Parathyroid adenoma (tissue), 2 donors: ENCODE measurements around the gene RNF126.

ENCODE experiments used
- H2AFZ ChIP-seq: fragments of 300-600 bp; sonication (generic); one replicate; pipeline ENCODE4 v1.7.0; 2017; ENCODE audit warnings: antibody characterized with exemption, mild to moderate bottlenecking
- H3K27ac ChIP-seq: fragments of 300-600 bp; sonication (generic); one replicate; pipeline ENCODE4 v1.7.0; 2017
- H3K27me3 ChIP-seq: fragments of 300-600 bp; sonication (generic); one replicate; pipeline ENCODE4 v1.7.0; 2017; ENCODE audit warnings: low read length; ENCODE audit not compliant: control insufficient read depth, insufficient read depth
- H3K36me3 ChIP-seq: fragments of 300-600 bp; sonication (generic); one replicate; pipeline ENCODE4 v1.7.0; 2017; ENCODE audit warnings: low read length; ENCODE audit not compliant: control insufficient read depth, insufficient read depth
- H3K4me1 ChIP-seq: fragments of 300-600 bp; sonication (generic); one replicate; pipeline ENCODE4 v1.7.0; 2017; ENCODE audit warnings: control low read depth
- H3K4me2 ChIP-seq: fragments of 300-600 bp; sonication (generic); one replicate; pipeline ENCODE4 v1.7.0; 2017; ENCODE audit warnings: low read length
- H3K4me3 ChIP-seq: fragments of 300-600 bp; sonication (generic); one replicate; pipeline ENCODE4 v1.7.0; 2017; ENCODE audit warnings: low read depth, low read length
- H3K79me2 ChIP-seq: fragments of 300-600 bp; sonication (generic); one replicate; pipeline ENCODE4 v1.7.0; 2017; ENCODE audit warnings: control low read depth
- H3K9ac ChIP-seq: fragments of 300-600 bp; sonication (generic); one replicate; pipeline ENCODE4 v1.7.0; 2017; ENCODE audit warnings: mild to moderate bottlenecking
- H3K9me3 ChIP-seq: fragments of 300-600 bp; sonication (generic); one replicate; pipeline ENCODE4 v1.7.0; 2017; ENCODE audit warnings: low read length; ENCODE audit not compliant: control insufficient read depth
- TF ChIP-seq, protein P1 (sequence below): fragments of 300-600 bp; sonication (generic); IDR thresholded peaks from one replicate; pipeline ENCODE4 v1.7.0; 2017; ENCODE audit warnings: antibody characterized with exemption, mild to moderate bottlenecking
- donor health status: primary hyperparathyroidism.

Gene RNF126

DNA sequence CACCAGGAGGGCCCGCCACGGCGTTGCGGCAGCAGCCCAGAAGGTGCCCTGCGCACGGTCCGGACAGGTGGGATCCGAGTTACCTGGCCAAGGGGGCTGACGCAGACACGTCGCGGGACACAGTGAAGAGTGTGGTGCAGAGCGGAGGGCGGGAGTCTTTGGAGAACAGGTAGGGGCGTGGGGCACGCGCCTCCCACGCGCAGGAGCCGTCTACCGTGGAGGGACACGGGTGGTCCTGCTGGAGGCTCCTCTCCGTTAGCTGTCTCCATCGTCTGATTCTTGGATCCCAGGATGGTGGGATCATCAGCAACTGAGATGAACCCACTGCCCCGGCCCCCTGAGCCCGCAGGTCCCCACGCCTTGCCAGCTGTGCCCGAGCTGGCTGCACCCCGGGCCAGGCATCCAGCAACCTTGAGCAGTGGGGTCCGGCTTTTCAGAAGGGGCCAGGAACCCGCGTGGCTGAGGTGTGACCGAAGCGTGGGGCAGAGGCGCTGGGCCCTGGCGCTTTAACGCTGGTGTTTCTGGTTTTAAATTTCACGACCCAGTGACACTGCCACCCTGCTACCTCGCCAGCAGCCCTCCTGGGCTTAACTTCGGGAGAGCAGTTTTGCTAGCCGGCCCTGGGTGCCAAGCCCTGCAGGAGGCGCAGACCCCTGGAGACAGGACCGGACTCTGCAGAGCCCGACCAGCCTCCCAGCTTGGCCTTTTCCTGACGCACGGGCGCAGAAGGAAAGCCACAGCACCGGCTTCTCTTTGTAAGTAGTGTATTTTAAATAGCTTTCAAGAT, 16.0 kb downstream of the RNF126 start:
- H3K4me3 ChIP-seq = no peak overlapping the region
- H3K79me2 ChIP-seq = no peaks in the 10 kb centered on the region
- TF ChIP-seq, protein P1, sequence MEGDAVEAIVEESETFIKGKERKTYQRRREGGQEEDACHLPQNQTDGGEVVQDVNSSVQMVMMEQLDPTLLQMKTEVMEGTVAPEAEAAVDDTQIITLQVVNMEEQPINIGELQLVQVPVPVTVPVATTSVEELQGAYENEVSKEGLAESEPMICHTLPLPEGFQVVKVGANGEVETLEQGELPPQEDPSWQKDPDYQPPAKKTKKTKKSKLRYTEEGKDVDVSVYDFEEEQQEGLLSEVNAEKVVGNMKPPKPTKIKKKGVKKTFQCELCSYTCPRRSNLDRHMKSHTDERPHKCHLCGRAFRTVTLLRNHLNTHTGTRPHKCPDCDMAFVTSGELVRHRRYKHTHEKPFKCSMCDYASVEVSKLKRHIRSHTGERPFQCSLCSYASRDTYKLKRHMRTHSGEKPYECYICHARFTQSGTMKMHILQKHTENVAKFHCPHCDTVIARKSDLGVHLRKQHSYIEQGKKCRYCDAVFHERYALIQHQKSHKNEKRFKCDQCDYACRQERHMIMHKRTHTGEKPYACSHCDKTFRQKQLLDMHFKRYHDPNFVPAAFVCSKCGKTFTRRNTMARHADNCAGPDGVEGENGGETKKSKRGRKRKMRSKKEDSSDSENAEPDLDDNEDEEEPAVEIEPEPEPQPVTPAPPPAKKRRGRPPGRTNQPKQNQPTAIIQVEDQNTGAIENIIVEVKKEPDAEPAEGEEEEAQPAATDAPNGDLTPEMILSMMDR = no peak
- no peak overlapping the region for H3K9ac ChIP-seq
- H3K36me3 ChIP-seq = no peaks in the 10 kb centered on the region
- H2AFZ ChIP-seq = no peak overlapping the region
- no peak overlapping the region for H3K27ac ChIP-seq
- H3K4me2 ChIP-seq = no peak overlapping the region
- H3K9me3 ChIP-seq = no peaks in the 10 kb centered on the region
- no peaks in the 10 kb centered on the region for H3K4me1 ChIP-seq
- no peaks in the 10 kb centered on the region for H3K27me3 ChIP-seq

DNA sequence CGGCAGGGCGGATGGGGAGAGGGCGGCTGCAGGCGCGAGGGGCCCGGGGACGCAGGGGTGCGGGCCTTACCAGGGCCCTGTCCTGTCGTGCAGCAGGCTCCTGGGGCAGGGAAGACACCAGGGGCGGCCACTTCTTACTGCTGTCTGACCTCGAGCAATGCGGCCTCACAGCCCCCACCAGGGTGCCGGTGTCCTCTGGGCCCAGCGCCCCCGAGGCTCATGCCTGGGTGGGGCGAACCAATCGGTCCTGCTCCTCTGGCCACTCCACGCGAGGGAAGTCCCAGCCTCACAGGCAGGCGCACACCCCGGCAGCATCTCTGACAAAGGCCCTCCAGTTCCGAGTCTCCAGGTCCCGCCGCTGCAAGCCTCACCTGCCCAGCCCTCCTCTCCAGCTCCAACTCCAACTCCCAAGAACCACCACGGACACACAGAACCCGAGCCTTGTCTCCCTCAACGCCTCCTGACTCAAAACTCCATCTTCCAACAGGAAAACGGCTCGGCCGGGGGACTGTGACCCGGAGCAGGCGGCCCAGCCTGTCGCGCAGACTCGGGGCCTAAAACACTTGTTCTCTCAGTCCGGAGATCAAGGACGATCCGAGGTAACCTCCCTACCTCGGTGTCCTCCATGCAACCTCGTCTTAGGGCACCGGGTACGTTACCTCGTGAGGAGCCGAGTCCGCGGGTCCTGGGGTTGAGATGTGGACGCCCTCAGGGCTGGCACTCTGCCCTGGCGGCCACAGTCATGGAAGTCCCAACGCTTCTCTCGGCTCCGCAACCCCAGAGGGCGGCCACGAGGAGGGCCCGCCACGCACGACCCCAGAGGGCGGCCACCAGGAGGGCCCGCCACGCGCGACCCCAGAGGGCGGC, 16.9 kb downstream of the RNF126 start:
- Histone ChIP-seq H3K9ac (no peak overlapping the region), H3K36me3 (no peaks in the 10 kb centered on the region)

DNA sequence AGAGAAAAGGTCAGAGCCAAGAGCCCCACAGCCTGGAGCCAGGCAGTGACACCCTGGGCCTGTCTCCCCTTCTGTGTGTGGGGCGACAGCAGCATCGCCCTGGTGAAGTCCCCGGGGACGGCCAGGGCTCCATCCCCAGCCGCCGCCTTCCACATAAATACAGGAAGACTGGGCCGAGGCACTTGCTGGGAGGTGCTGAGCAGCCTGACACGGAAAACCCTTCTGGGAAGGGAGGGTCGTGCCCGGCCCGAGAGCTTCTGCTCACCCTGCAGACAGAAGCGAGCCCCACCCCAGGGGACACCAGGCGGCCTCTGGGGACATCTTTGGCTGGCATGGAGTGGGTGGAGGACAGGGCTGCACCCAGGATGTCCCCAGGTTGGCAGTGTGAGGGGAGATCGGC, 18.2 kb downstream of the RNF126 start:
- Histone ChIP-seq H2AFZ (no peak overlapping the region), H3K4me2 (no peak overlapping the region), H3K4me1 (no peaks in the 10 kb centered on the region), H3K9ac (no peak overlapping the region), H3K27me3 (no peaks in the 10 kb centered on the region), H3K36me3 (no peaks in the 10 kb centered on the region), H3K9me3 (no peaks in the 10 kb centered on the region), H3K27ac (no peak overlapping the region), H3K79me2 (no peaks in the 10 kb centered on the region), H3K4me3 (no peak overlapping the region)
- TF ChIP-seq, protein P1 = no peak

More for the DNA sequence above, 16.9 kb downstream of the RNF126 start:
- Histone ChIP-seq H3K27me3 (no peaks in the 10 kb centered on the region), H3K79me2 (no peaks in the 10 kb centered on the region), H2AFZ (no peak overlapping the region), H3K9me3 (no peaks in the 10 kb centered on the region), H3K27ac (no peak overlapping the region), H3K4me2 (no peak overlapping the region), H3K4me3 (no peak overlapping the region), H3K4me1 (no peaks in the 10 kb centered on the region)
- TF ChIP-seq, protein P1 = no peak

DNA sequence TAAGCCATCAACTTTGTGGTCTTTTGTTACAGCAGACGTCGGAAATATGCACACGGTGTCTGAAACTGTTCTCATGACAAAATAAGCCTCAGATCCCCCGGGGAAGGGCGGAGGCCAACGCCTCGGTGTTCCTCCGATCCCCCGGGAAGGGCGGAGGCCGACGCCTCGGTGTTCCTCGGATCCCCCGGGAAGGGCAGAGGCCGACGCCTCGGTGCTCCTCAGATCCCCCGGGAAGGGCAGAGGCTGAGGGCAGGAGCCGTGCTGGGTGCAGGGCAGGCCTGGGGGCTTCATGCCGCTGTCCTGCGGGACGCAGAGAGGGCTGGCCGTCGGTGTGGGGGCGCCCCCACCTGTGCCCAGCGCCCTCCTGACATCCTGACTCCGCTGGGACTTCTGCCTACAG, 18.7 kb downstream of the RNF126 start:
- H3K4me1 ChIP-seq = no peaks in the 10 kb centered on the region
- no peak overlapping the region for H3K27ac ChIP-seq
- no peak overlapping the region for H3K4me3 ChIP-seq
- no peaks in the 10 kb centered on the region for H3K36me3 ChIP-seq
- no peak overlapping the region for H2AFZ ChIP-seq
- no peaks in the 10 kb centered on the region for H3K27me3 ChIP-seq
- no peaks in the 10 kb centered on the region for H3K79me2 ChIP-seq
- H3K9ac ChIP-seq = no peak overlapping the region
- H3K4me2 ChIP-seq = no peak overlapping the region
- H3K9me3 ChIP-seq = no peaks in the 10 kb centered on the region
- TF ChIP-seq, protein P1 = no peak
